Thyroid gland (tissue), 4 donors: ENCODE data around the gene EHD4.

Experiments
- POLR2A ChIP-seq, 2 donors: fragments of 450-650 bp; IDR thresholded peaks; one replicate each; pipeline ENCODE4 v1.6.1; 2017; ENCODE audit warnings: antibody characterized with exemption in 2 of 2, mild to moderate bottlenecking in 2 of 2, moderate library complexity in 1 of 2
- TF ChIP-seq, protein P1 (sequence below), 6 experiments: fragments of 200-600 bp in 3 of 6; fragments of 450-650 bp in 3 of 6; sonication (generic) in 3 of 6; IDR thresholded peaks; one replicate each; pipeline ENCODE4 v1.5.1; 2016 to 2019; ENCODE audit warnings: antibody characterized with exemption in 6 of 6, mild to moderate bottlenecking in 2 of 6, inconsistent platforms in 1 of 6, moderate library complexity in 1 of 6

GRCh38 chr15:41955807-41956525 is 16.4 kb downstream of the EHD4 start:
- TF ChIP-seq, protein P1, sequence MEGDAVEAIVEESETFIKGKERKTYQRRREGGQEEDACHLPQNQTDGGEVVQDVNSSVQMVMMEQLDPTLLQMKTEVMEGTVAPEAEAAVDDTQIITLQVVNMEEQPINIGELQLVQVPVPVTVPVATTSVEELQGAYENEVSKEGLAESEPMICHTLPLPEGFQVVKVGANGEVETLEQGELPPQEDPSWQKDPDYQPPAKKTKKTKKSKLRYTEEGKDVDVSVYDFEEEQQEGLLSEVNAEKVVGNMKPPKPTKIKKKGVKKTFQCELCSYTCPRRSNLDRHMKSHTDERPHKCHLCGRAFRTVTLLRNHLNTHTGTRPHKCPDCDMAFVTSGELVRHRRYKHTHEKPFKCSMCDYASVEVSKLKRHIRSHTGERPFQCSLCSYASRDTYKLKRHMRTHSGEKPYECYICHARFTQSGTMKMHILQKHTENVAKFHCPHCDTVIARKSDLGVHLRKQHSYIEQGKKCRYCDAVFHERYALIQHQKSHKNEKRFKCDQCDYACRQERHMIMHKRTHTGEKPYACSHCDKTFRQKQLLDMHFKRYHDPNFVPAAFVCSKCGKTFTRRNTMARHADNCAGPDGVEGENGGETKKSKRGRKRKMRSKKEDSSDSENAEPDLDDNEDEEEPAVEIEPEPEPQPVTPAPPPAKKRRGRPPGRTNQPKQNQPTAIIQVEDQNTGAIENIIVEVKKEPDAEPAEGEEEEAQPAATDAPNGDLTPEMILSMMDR (IDR thresholded peaks at IDR 0.05), result no peak
- TF ChIP-seq POLR2A (IDR thresholded peaks at IDR 0.05), result no peak
